NB4 (cell line): ENCODE measurements around the gene ARHGAP20.

Source experiments
- POLR2A ChIP-seq: IDR thresholded peaks from 2 replicates; pipeline ENCODE4 v1.6.1; 2011; ENCODE audit warnings: mild to moderate bottlenecking; ENCODE audit not compliant: insufficient read length; ENCODE audit errors: extremely low read depth
- TF ChIP-seq, protein P1 (sequence below): IDR thresholded peaks from one replicate; pipeline ENCODE4 v1.5.1; 2012; ENCODE audit warnings: low read depth, low read length

DNA sequence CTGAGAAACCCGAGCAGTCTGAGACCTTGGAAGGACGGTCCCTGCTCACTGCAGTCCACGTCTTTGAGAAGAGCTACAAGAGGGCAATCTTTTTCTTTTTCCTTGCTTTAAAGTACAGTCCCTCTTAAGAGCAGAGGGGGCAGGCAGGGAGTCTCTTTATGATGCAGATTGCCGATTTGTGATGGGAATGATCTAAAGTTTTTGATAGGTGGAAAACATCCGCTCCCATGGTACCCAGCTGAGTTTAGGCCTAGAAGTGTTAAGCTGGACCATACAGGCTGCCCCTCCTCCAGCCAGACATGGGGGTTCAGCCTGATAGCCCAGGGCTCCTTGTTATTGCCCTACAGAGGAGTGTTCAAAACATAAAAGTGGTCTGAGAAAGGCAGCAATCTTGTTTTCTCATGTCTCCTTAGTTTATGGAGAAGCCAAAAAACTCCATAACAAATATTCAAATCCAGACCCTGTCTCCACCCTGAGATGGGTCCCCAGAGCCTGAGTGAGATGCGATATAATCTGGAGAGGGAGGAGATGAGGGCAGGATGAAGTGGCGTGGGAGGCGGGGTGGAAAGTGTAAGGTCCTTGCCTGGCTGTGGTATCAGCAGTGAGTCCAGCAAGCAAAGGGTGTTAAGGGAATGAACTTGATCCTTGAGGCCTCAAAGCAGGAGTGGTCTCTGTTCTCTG lies 147.4 kb downstream of the ARHGAP20 start:
- TF ChIP-seq, protein P1, sequence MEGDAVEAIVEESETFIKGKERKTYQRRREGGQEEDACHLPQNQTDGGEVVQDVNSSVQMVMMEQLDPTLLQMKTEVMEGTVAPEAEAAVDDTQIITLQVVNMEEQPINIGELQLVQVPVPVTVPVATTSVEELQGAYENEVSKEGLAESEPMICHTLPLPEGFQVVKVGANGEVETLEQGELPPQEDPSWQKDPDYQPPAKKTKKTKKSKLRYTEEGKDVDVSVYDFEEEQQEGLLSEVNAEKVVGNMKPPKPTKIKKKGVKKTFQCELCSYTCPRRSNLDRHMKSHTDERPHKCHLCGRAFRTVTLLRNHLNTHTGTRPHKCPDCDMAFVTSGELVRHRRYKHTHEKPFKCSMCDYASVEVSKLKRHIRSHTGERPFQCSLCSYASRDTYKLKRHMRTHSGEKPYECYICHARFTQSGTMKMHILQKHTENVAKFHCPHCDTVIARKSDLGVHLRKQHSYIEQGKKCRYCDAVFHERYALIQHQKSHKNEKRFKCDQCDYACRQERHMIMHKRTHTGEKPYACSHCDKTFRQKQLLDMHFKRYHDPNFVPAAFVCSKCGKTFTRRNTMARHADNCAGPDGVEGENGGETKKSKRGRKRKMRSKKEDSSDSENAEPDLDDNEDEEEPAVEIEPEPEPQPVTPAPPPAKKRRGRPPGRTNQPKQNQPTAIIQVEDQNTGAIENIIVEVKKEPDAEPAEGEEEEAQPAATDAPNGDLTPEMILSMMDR = no peak
- TF ChIP-seq POLR2A = no peak
